SH-SY5Y (cell line): ENCODE results near the gene PSMG2.

Experiments
- GATA2 ChIP-seq: IDR thresholded peaks from 2 replicates; pipeline ENCODE4 v1.6.1; 2011; ENCODE audit warnings: mild to moderate bottlenecking, low read depth, low read length
- GATA3 ChIP-seq: IDR thresholded peaks from 2 replicates; pipeline ENCODE4 v1.6.1; 2011; ENCODE audit warnings: low read depth, mild to moderate bottlenecking, low read length, moderate library complexity

DNA sequence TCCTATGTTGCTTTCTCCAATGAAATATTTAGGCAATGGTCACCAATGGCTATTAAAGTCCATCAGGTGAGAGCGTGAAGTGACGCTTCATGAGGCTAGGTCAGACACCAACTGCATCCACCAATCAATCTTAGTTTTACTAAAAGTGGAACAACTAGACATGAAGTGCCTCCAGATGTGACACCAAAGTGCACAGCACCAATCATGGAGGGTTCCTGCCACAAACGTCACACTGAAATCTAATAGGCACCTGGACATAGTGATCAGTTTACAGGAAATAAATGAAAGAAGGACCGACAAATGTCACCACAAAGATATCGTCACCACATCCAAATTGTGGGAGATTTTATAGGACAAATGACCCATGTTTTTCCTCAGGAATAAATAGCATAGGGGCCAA, 70.5 kb downstream of the PSMG2 start:
- no peak for TF ChIP-seq GATA2
- no peak for TF ChIP-seq GATA3
